ENCODE measurements around the gene EXD1. TPM values are rescaled to one million over a fixed set of nuclear protein-coding genes. Genes with fewer than 3 reads are reported as not detected.
"Not testable (repeated sequence)": the region's sequence is repeated elsewhere in the genome, so short reads cannot be mapped to it uniquely, and the experiment has no call there.

Gene EXD1, protein sequence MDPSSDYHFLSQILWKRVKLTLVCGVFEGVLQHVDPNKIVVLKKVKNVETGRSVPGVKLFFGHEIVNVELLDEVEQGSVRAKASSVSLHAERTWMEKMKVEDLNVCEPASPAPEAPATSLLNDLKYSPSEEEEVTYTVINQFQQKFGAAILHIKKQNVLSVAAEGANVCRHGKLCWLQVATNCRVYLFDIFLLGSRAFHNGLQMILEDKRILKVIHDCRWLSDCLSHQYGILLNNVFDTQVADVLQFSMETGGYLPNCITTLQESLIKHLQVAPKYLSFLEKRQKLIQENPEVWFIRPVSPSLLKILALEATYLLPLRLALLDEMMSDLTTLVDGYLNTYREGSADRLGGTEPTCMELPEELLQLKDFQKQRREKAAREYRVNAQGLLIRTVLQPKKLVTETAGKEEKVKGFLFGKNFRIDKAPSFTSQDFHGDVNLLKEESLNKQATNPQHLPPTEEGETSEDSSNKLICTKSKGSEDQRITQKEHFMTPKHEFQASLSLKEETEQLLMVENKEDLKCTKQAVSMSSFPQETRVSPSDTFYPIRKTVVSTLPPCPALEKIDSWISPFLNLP
- not detected in 2 replicates for total RNA-seq

DNA sequence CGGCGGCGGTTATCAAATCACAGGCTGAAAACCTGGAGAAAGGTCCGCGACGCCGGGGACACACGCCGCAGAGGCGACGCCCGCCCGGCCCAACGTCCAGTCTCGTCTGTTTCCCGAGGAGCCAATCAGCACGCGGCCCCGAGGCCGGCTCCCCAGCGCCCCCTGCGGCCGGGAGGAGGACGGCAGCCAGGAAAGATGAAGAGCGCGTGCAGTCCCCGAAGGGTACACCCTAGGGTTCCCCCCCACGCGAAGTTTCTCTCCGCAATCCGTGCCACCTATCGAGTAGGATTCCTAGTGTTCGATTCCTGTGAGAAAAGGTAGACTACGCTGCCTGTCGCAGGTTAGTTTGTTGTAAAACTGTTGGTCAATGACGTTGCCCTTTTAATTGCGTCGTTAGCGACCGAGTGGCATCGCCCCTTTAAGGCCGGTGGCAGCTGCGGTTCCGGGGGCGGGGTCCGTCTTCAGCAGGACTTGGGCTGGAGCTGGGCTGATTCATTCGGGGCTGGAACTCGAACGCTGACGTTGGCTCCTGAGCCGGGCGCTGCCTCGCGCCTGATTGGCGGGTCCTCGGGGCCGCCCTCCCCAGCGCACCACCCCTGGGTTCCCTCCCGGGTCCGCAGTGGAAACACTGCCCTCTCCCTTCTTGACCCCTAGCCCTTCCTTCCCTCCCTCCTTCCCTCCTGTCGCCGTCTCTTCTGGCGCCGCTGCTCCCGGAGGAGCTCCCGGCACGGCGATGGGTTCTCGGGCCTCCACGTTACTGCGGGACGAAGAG, at the start of gene EXD1, which contains the start of gene CHP1:
Gene EXD1, minus strand, starts transcription at position 108 of the 772 bp plus-strand sequence. CDS start 4,182 bp downstream, outside the sequence.
Gene CHP1, plus strand, starts transcription at position 619 of the 772 bp plus-strand sequence. Its CDS starts 115 bp downstream, at position 734.
- intact Hi-C loops (cut with micrococcal nuclease): loop anchor here (1.0 to 10.0 kb wide), 5 partner anchors 52 to 906 kb away; partner anchors contain the start of genes CHAC1, INAFM2, INO80 and NUSAP1

DNA sequence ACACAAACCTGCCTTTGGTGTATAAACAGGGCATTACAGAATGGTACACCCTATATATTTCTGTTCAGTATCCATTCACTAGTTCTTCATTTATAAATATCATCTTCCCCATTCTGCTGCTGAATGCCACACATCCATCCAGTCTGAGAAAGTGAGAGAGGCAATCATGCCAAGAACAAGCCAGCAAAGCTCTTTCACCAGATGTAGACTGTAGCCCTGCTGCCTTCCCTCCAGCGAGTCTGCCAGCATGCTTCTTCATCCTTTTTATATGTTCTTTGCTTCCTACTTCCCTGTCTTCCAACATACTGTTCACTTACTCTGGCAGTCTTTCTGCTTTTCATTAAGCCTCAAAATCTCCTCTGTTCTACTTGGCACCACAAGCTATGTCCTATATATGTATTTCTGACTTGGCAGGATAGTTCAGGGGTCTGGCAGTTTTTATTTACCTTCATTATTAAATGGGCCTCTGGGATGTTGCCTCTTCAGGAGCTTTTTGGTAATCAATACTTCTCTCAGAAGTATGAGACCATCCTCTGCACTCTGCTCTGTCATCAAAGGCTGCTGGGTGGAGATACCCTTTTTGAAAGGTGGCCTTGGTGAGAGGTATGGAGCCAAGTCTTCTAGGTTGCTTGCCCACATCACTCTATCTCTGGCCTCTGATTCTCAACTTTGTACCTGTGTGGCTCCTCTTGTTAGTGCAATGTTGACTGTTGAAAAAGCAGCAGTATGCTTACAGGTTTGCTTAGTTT, 49.2 kb upstream of the EXD1 start:
- intact Hi-C loops (cut with micrococcal nuclease): loop anchor here (10.0 kb wide), 1 partner anchor 585 kb away; the partner anchor contains the start of gene RAD51

DNA sequence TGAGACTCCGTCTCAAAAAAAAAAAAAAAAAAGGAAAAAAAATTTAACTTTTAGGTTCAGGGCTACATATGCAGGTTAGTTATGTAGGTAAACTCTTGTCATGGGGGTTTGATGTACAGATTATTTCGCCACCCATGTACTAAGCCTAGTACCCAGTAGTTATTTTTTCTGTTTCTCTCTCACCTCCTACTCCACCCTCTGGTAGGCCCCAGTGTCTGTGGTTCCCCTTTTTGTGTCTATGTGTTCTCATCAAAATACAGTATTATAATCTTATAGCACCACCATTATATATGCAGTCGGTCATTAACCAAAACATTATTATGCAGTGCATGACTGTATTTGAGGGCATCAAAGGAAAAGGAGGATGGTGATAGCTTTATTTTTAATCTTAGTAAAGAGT, 47.8 kb upstream of the EXD1 start:
- intact Hi-C loops (cut with micrococcal nuclease): no loop called here

DNA sequence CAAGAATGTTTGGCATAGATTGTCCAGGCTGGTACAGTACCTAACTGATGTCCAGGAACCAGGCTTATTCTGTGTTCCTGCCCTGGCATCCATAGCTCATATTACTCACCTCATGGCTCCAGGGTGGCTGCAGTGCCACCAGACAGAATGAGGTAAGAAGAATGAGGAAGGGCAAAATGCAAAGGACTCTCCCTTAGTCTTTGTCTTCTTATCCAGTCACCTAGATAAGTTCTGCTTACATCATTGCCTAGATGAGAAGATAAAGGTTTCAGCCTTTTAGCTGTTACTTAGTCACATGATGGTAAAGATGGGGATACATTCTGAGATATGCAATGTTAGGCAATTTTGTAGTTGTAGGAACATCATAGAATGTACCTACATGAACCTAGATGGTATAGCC, 46.3 kb upstream of the EXD1 start:
- intact Hi-C loops (cut with micrococcal nuclease): no loop called here

DNA sequence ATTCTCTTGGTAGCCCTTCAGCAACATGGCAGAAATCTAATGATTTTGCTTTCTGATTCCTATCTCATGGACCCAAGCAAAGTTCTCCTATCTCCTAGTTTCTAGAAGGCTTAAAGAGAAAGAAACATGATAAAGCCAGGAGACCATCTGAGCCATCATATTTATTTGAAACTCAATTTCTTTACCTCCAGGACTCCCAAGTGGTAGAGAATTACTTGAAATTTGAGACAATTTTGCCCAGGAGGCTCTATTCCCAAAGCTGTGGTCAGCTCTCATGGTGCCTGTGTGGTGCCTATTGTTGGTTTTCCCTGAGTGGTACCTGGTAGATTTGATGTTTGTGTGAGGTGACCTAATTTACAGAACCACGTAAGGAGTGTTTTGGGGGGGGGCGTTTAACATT, 39.3 kb upstream of the EXD1 start:
- intact Hi-C loops (cut with micrococcal nuclease): no loop called here

DNA sequence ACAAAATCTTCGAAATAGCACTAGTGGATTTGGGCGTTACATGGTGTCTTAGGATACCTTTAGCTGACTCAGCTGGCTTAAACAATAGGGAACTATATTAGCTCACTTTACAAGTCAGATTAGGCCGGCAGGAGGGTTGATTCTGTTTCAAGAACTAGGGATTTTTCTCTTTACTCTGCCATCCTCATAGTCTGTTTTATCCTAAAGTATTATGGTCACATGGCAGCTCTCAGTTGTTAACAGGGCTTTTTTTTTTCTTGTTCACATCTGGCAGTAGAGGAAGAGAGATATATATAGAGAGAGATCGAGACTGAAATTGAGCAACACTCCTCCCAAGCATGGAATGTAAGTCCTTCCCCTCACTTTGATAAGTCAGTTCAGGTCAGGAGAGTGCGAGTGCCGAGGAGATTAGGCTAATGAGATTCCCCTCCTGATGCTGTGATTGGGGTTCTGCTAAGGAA, 33.4 kb upstream of the EXD1 start:
- intact Hi-C loops (cut with micrococcal nuclease): no loop called here

DNA sequence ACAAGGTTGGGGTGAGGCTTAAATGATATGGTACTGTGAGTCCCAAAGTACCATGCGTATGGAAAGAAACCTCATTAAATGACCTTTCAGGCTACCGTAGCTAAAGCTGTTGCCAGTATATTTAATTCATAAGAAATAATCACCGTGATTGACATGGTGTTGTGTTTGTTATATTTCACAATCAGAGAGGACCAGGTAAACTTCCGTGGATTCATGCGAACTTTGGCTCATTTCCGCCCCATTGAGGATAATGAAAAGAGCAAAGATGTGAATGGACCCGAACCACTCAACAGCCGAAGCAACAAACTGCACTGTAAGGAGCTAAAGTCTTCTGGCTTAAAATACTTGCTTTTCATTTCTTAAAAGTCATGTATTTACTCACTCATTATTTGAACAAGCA, 32.0 kb upstream of the EXD1 start:
- intact Hi-C loops (cut with micrococcal nuclease): no loop called here

DNA sequence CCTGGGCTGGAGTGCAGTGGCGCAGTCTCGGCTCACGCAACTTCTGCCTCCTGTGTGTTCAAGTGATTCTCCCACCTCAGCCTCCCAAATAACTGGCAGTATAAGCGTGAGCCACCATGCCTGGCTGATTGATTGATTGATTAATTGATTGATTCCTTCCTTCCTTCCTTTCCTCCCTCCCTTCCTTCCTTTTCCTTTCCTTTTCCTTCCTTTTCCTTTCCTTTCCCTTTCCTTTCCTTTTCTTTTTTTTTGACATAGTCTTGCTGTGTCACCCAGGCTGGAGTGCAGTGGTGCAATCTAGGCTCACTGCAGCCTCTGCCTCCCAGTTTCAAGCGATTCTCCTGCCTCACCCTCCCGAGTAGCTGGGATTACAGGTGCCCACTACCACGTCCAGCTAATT, 30.4 kb upstream of the EXD1 start:
- intact Hi-C loops (cut with micrococcal nuclease): not testable (repeated sequence)

DNA sequence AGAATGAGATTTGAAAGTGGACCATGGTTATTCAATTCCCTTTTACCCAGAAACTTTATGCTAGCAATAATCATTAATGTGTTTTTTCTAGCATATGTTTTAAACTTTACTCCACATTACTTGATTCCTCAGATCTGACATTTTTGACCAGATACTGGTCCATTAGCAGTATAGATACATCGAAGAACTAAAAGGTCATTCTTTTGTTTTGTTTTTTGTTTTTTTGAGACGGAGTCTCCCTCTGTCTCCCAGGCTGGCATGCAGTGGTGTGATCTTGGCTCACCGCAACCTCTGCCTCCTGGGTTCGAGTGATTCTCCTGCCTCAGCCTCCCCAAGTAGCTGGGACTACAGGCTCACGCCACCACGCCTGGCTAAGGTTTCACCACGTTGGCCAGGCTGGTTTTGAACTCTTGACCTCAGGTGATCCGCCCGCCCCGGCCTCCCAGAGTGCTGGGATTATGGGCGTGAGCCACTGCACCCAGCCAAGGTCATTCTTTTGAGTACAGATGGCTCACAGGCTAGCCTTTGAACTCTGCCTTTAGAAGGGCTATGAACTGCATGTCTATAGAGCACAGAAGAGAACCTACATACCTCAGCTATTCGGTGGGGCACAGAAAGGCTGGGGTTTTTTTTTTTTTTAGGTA, 29.1 kb upstream of the EXD1 start:
- intact Hi-C loops (cut with micrococcal nuclease): no loop called here

DNA sequence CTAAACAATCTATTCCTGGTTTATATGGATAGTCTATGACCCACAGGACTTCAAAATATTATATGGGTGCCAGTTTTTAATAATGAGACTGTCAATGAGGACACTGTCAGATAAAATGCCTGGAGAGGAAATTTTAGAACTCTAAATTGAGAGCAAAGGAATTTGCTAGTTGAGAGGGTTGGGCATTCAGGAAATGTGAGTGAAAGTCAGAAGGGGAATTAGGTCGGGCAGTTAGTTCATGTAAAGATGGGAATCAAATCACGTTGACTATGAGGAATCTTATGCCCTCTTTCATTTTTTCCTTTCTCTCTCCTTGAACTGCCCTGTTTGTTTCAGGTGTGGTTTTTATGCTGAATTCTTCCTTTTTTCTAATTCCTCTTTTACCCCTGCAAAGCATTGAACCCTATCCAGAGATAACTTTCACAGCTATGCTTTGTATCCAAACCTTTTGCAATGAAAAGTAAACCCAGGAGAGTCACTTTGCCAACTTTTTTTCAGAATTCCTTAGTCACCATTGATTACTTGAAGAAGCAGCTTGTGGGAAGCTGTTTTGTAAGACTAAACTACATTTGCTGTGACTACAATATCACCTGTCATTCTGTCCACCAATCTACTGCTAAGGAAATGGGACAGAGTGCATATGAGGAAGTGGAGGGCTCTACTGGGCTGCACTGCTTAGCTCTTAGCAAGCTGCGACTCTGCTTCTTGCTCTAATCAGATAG, 28.4 kb upstream of the EXD1 start:
- intact Hi-C loops (cut with micrococcal nuclease): no loop called here

DNA sequence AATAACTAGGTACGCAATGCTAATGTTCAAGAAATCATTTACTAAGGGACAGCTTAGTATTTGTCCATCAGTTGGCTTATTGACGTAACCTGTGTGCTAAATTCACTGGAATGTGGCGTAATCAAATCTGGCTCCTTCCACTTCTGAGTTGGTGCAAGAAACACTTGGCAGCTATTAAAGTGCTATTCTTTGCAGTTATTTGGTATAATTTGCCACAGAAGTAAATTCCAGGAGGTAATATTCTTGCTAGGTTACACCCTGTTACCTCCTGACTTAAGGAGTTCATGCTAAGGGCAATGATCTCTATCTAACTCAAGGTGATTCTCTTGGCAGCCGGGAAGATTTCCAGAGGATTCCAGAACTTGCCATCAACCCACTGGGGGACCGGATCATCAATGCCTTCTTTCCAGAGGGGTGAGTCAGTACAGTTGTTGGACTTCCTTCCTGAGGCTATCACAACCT, 26.1 kb upstream of the EXD1 start:
- intact Hi-C loops (cut with micrococcal nuclease): no loop called here

DNA sequence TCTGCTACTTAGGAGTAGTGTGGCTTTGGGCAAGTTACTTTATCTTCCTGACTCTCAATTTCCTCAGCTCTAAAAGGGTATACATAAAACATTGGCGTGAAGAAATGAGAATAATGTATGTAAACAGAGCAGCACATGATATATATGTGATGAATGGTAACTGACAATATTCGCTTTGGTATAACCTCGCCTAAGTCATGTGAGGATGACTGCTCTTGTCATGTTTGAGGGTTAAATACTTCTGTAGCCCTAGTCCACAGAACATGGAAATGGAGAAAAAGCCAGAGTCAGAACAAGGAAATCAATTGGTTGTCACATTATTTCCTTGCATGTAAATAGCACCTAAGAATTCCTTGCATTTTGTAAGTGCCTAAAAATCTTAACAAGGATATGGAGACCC, 25.5 kb upstream of the EXD1 start:
- intact Hi-C loops (cut with micrococcal nuclease): no loop called here

DNA sequence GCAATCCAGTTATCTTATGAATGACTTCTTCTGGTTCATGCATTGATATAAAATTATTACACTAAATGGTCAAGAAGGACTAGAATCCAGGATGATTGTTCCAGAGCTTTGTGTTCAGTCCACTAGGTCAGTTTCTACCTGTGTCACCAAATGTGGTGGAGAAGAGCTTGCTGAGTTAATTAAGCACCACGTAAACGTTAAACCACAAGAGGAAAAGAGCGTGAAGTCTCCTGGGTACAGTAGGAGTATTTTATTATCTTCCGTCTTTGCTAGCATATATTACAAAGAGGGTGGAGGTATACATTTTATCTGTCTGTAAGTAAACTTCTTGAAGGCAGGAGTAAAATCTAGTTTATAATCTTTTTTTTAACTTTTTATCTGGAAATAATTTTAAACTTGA, 24.0 kb upstream of the EXD1 start:
- intact Hi-C loops (cut with micrococcal nuclease): no loop called here

DNA sequence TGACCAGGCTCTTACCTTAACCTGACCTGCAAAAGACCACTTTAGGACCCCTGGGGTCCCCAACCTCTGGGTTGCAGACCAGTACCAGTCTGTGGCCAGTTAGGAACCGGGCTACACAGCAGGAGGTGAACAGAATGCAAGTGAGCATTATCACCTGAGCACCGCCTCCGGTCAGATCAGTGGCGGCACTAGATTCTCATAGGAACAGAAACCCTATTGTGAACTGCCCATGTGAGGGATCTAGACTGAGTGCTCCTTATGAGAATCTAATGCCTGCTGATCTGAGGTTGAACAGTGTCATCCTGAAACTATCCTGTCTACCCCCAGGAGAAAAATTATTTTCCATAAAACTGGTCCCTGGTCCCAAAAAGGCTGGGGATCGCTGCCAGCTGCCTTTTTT, 20.9 kb upstream of the EXD1 start:
- intact Hi-C loops (cut with micrococcal nuclease): no loop called here

DNA sequence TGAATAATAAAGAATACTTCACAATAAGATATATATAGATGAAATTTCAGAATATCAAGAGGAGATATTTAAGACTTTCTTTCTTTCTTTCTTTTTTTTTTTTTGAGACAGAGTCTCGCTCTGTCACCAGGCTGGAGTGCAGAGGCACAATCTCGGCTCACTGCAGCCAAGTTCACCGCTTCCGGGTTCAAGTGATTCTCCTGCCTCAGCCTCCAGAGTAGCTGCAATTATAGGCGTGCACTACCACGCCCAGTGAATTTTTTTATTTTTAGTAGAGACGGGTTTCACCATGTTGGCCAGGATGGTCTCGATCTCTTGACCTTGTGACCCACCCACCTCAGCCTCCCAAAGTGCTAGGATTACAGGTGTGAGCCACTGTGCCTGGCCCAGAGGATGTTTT, 20.2 kb upstream of the EXD1 start:
- intact Hi-C loops (cut with micrococcal nuclease): not testable (repeated sequence)

DNA sequence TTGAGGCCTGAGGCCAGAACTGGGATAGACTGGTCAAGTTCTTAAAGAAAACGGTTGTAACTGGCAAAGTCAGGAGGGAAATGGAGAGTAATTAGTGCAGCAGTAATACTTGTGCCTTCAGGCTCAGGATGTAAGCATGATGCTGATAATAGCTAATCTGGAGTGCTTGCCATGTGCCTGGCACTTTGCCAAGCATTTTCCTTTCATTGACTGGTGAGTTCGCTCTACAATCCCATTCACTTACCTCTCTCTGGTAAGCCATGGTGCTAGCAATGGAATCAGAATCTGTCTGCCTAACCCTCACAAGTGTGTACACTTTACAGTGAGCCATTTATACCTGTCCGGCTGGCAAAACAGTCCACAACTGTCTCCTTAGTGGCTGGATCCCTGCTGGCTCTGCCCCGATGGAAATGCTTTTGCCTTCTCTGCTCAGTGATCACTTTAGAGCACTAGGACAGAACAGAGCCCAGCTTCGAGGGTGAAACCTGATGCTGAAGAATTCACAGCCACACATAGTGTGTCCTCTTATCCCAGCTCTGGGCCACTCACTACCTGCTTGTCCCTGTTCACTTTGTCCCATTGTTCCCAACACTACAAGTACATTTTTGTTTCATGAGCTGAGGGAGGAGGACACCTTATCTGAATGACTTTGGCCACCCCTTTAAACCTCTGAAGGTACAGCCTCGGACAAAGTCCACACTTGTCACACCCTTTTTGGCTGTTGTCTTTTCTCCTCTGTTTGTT, 10.8 kb upstream of the EXD1 start:
- intact Hi-C loops (cut with micrococcal nuclease): no loop called here

DNA sequence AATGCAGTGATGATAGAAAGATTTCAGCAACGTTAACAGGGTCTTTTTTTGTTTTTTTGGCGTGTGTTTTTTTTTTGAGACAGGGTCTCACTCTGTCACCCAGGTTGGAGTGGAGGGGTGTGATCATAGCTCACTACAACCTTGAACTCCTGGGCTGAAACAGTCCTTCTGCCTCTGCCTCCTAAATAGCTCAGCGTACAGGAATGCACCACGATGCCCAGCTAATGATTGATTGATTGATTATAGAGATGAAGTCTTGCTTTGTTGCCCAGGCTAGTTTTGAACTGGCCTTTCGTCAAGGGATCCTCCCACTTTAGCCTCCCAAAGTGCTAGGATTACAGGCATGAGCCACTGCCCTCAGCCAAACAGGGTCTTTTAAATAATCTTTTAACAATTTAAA, 7.5 kb upstream of the EXD1 start:
- intact Hi-C loops (cut with micrococcal nuclease): loop anchor here (10.0 kb wide), 1 partner anchor 913 kb away; the partner anchor contains the start of gene INAFM2

DNA sequence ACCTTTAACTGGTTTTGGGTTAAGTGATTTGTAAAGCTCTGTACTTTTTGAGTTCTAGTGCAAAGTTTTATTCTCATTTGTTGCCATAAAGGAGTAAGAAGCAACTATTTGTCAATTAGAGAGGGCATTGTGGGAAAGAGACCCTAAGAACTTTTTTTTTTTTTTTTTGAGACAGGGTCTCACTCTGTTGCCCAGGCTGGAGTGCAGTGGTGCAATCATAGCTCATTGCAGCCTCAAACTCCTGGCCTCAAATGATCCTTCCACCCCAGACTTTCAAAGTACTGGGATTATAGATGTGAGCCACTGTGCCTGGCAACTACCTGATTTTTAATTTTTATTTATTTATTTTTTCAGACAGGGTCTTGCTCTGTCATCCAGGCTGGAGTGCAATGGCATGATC, 5.4 kb upstream of the EXD1 start:
- intact Hi-C loops (cut with micrococcal nuclease): loop anchor here (10.0 kb wide), 1 partner anchor 911 kb away; the partner anchor contains the start of gene INAFM2

DNA sequence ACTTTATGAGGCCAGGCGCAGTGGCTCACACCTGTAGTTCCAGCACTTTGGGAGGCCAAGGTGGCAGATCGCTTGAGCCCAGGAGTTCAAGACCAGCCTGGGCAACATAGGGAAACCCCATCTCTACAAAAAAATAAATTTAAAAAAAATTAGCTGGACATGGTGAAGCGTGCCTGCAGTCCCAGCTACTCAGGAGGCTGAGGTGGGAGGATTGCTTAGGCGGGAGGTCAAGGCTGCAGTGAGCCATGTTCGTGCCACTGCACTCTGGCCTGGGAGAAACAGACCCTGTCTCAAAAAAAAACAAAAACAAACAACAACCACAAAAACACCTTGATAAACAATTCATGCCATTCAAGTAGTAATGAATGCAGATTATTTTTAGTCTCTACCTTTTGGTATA, 4.7 kb upstream of the EXD1 start:
- intact Hi-C loops (cut with micrococcal nuclease): loop anchor here (10.0 kb wide), 1 partner anchor 910 kb away; the partner anchor contains the start of gene INAFM2
